PFSK-1 (cell line): ENCODE results near the gene FHL1.

Source experiments
- FOXP2 ChIP-seq: optimal IDR thresholded peaks from 2 replicates; pipeline ENCODE3; 2011; ENCODE audit warnings: borderline replicate concordance, control low read depth, inconsistent platforms; ENCODE audit not compliant: insufficient read depth; ENCODE audit errors: extremely low read length, extremely low read depth
- POLR2AphosphoS5 ChIP-seq: IDR thresholded peaks from 2 replicates; pipeline ENCODE4 v1.6.1; 2012; ENCODE audit warnings: low read depth, mild to moderate bottlenecking, control low read depth, low read length, moderate library complexity
- REST ChIP-seq, 2 experiments: IDR thresholded peaks; 2 replicates each; pipeline versions ENCODE4 v1.6.1 to v1.8.0; 2011 to 2012; ENCODE audit warnings: low read depth in 2 of 2, low read length in 2 of 2, control low read depth in 1 of 2, inconsistent platforms in 1 of 2, mild to moderate bottlenecking in 1 of 2, moderate library complexity in 1 of 2; ENCODE audit not compliant: insufficient read depth in 1 of 2
- SIN3A ChIP-seq: IDR thresholded peaks from 2 replicates; pipeline ENCODE4 v1.6.1; 2012; ENCODE audit warnings: mild to moderate bottlenecking, low read length, moderate library complexity, borderline replicate concordance; ENCODE audit not compliant: insufficient read depth
- TAF1 ChIP-seq: IDR thresholded peaks from 2 replicates; pipeline ENCODE4 v1.6.1; 2012; ENCODE audit warnings: low read length, control low read depth, borderline replicate concordance; ENCODE audit not compliant: insufficient read depth

FHL1 gene

GRCh38 chrX:136221851-136222513 is 74.6 kb downstream of the FHL1 start:
- TF ChIP-seq TAF1 (no peak), REST (IDR thresholded peaks at IDR 0.05; ENCODE audit: insufficient read depth in 1 of 2, low read depth in 2 of 2, low read length in 2 of 2) (no peak), SIN3A (no peak), POLR2AphosphoS5 (no peak), FOXP2 (no peak)

GRCh38 chrX:136227074-136227473 is 79.7 kb downstream of the FHL1 start:
- TF ChIP-seq REST (IDR thresholded peaks at IDR 0.05; ENCODE audit: insufficient read depth in 1 of 2, low read depth in 2 of 2, low read length in 2 of 2) (no peak), POLR2AphosphoS5 (no peak), FOXP2 (no peak), TAF1 (no peak), SIN3A (no peak)

DNA sequence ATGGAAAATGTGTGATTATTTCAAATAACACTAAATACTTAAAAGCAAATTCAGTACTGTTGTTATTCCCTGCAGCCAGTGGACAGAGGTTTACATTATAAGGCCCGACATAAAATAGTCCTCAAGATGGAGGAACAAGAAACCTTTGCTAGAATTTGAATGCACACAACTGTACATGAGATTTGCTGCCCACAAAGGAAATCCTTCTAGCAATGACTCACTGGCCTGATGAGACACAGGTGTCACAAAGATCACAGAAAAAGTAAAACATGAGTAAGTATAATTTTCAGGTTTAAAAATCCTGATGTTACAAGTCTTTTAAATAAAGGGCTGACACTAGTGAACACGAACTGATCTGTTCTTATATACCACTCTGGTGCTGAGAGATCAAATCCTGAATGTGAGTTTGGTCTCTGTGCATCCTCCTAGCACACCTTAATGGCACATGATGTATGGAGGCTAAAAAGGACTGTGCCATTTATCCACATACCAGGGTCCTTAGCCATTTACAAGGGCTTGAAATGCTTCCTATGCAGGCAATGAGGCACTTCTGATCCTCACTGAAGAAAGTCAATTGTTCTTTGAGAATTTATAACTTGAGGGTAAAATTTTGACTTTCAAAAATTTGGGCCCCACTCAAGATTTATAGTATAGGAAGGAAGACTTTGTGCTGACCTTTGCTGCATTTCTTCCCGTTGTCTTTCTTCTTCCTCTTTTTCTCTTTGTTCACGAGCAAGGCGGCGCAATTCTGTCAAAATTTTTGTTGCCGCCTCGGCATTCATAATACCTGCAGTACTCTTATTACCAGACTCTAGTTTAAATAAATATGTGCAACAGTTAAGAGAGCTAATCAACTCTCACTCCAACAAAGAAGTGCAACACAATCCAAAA is 80.9 kb downstream of the FHL1 start:
- TF ChIP-seq REST (IDR thresholded peaks at IDR 0.05; ENCODE audit: insufficient read depth in 1 of 2, low read depth in 2 of 2, low read length in 2 of 2): no peak
- TF ChIP-seq FOXP2: no peak
- no peak for TF ChIP-seq TAF1
- no peak for TF ChIP-seq SIN3A
- no peak for TF ChIP-seq POLR2AphosphoS5

- TF ChIP-seq SIN3A (no peak), FOXP2 (no peak), REST (IDR thresholded peaks at IDR 0.05; ENCODE audit: insufficient read depth in 1 of 2, low read depth in 2 of 2, low read length in 2 of 2) (no peak), POLR2AphosphoS5 (no peak), TAF1 (no peak)
Measured at GRCh38 chrX:136228839-136229207, 81.5 kb downstream of the FHL1 start.
